Right lobe of liver (tissue), 4 donors: Measurements from ENCODE around the gene PDCD1.

Experiments
- CTCF ChIP-seq, 4 donors: fragments of 200-600 bp in 3 of 4; fragments of 450-650 bp in 1 of 4; IDR thresholded peaks; one replicate each; pipeline versions ENCODE4 v1.5.1 to v1.8.0; 2016 to 2022; ENCODE audit warnings: antibody characterized with exemption in 4 of 4, mild to moderate bottlenecking in 2 of 4
- POLR2A ChIP-seq: fragments of 450-650 bp; IDR thresholded peaks from one replicate; pipeline ENCODE4 v1.6.1; 2017; ENCODE audit warnings: antibody characterized with exemption, mild to moderate bottlenecking
- donor health status: DM: no; HTN: no; CAD: no.
- donor health status: DM: no; HTN: no; CAD: no.
- donor health status: DM: no; HTN: yes; CAD: no.

DNA sequence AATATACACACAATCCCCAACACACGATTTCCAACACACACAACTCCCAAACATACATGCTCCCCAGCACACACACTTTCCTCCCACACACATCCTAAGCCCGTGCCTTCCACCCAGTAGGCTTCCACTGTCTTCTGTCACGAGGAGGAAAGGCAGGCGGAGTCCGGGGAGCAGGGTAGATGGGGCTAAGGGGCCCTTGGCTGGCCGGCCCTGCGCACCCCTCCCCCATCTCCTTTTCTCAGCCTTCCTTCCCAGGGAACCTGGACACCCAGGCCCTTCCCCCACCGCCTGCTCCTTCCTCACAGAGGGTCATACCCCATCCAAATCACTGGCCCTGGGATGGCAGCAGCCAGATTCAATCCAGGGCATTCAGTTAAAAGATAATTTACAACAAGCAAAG is 3.4 kb upstream of the PDCD1 start:
- TF ChIP-seq CTCF (IDR thresholded peaks at IDR 0.05) (no peak), POLR2A (no peak)
